Lower leg skin (tissue), 3 donors: ENCODE measurements around the gene SAMD10.

Source experiments
- POLR2A ChIP-seq, 2 donors: fragments of 450-650 bp; IDR thresholded peaks; one replicate each; pipeline ENCODE4 v1.6.1; 2016 to 2017; ENCODE audit warnings: antibody characterized with exemption in 2 of 2, mild to moderate bottlenecking in 1 of 2, moderate library complexity in 1 of 2
- TF ChIP-seq, protein P1 (sequence below), 3 donors: fragments of 450-650 bp; IDR thresholded peaks; one replicate each; pipeline ENCODE4 v1.5.1; 2016; ENCODE audit warnings: antibody characterized with exemption in 3 of 3, mild to moderate bottlenecking in 3 of 3, moderate library complexity in 2 of 3

DNA sequence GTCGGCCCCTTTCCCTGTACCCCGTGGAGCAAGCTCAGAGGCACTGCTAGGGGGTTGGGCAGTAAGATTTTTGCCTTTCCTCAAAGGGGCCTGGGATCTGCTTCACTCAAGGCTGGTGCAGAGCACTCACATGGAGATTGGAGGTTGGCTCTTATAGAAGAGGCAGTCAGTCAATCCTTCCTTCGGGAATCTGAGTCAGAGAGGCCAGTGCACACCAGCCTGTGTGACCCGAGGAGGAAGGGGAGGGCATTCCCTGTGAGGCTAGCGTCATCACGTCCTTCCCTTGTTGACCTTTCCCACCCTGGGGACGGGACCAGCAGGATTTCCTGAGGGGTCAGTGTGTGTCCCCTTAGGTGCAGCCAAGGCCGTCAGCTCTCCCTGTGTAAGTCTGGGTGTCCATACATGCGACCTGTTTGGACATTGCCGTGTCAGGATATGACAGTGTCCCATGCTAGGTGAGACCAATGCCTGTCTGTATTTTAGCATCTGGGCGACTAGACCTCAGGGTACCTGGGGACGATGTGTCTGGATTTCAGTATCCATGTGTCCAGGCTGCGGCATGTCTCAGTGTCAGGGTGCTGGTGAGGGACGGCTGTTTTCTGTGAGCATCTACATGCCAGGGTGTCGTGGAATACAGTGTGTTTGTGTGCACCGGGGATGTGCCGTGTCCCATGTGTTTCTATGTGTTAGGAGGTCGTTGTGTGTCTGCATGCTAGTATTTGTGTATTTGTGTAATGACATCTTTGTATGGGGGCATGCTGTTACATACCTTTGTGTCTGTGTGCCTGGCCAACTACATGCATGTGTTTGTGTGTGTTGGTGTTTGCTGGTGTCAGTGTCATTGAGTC lies 6.9 kb downstream of the SAMD10 start:
- TF ChIP-seq, protein P1, sequence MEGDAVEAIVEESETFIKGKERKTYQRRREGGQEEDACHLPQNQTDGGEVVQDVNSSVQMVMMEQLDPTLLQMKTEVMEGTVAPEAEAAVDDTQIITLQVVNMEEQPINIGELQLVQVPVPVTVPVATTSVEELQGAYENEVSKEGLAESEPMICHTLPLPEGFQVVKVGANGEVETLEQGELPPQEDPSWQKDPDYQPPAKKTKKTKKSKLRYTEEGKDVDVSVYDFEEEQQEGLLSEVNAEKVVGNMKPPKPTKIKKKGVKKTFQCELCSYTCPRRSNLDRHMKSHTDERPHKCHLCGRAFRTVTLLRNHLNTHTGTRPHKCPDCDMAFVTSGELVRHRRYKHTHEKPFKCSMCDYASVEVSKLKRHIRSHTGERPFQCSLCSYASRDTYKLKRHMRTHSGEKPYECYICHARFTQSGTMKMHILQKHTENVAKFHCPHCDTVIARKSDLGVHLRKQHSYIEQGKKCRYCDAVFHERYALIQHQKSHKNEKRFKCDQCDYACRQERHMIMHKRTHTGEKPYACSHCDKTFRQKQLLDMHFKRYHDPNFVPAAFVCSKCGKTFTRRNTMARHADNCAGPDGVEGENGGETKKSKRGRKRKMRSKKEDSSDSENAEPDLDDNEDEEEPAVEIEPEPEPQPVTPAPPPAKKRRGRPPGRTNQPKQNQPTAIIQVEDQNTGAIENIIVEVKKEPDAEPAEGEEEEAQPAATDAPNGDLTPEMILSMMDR (IDR thresholded peaks at IDR 0.05) = no peak
- TF ChIP-seq POLR2A (IDR thresholded peaks at IDR 0.05) = no peak
